Glutamatergic neuron (in vitro differentiated cells): Measurements from ENCODE around the gene CFL2. TPM values are rescaled to one million over a fixed set of nuclear protein-coding genes. Genes with fewer than 3 reads are reported as not detected.

Source experiments
- DNase-seq: peaks from one replicate; pipeline ENCODE4 v3.0.0; 2022
- H3K27ac Mint-ChIP-seq: one replicate; pipeline ENCODE4 v1.8.0; 2020; ENCODE audit warnings: mild to moderate bottlenecking, mixed read lengths, inconsistent platforms; ENCODE audit not compliant: unreplicated experiment
- H3K27me3 Mint-ChIP-seq: one replicate; pipeline ENCODE4 v1.8.0; 2020; ENCODE audit warnings: mild to moderate bottlenecking, moderate library complexity, mixed read lengths, inconsistent platforms; ENCODE audit not compliant: unreplicated experiment
- H3K36me3 Mint-ChIP-seq: one replicate; pipeline ENCODE4 v1.8.0; 2020; ENCODE audit warnings: mild to moderate bottlenecking, mixed read lengths, inconsistent platforms; ENCODE audit not compliant: unreplicated experiment
- H3K4me1 Mint-ChIP-seq: one replicate; pipeline ENCODE4 v1.8.0; 2020; ENCODE audit warnings: mild to moderate bottlenecking, low read depth, mixed read lengths, inconsistent platforms; ENCODE audit not compliant: unreplicated experiment
- H3K4me3 Mint-ChIP-seq: one replicate; pipeline ENCODE4 v1.8.0; 2020; ENCODE audit warnings: mild to moderate bottlenecking, mixed read lengths, inconsistent platforms; ENCODE audit not compliant: unreplicated experiment
- H3K9me3 Mint-ChIP-seq: one replicate; pipeline ENCODE4 v1.8.0; 2020; ENCODE audit warnings: mild to moderate bottlenecking, moderate library complexity, mixed read lengths, inconsistent platforms; ENCODE audit not compliant: unreplicated experiment
- total RNA-seq: library from RNA; stranded (reverse); fragmentation: NEBNext Ultra II Directional; extraction: Animal tissue kit (Norgen Biotek cat#: 25700); gene quantifications from one replicate; pipeline ENCODE4 v1.2.1, GENCODE V29; 2021; ENCODE audit not compliant: unreplicated experiment
- TF ChIP-seq, protein P1 (sequence below): fragments of 200-600 bp; sonication (generic); IDR thresholded peaks from one replicate; pipeline ENCODE4 v1.5.0; 2021; ENCODE audit not compliant: partially characterized antibody, unreplicated experiment

CFL2 gene
- total RNA-seq, 1 donor from 2014 or later, result 57.6 TPM

DNA sequence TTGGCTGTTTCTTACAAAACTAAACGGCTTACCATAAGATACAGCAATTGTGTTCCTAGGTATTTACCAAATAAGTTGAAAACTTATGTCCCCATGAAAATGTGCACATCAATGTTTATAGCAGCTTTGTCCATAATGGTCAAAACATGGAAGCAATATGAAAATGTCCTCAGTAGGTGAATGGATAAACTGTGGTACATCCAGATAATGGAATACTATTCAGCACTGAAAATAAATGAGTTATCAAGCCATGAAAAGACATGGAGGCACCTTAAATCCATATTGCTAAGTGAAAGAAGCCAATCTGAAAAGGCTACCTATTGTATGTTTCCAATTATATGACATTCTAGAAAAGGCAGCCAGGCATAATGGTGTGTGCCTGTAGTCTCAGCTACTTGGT is 40.7 kb downstream of the CFL2 start:
- Mint-ChIP-seq H3K4me1 (peaks cover 3% of the 10 kb centered on the region), H3K4me3 (no peak overlapping the region), H3K9me3 (no peaks in the 10 kb centered on the region), H3K36me3 (no peaks in the 10 kb centered on the region), H3K27me3 (no peaks in the 10 kb centered on the region), H3K27ac (no peak overlapping the region)
- TF ChIP-seq, protein P1, sequence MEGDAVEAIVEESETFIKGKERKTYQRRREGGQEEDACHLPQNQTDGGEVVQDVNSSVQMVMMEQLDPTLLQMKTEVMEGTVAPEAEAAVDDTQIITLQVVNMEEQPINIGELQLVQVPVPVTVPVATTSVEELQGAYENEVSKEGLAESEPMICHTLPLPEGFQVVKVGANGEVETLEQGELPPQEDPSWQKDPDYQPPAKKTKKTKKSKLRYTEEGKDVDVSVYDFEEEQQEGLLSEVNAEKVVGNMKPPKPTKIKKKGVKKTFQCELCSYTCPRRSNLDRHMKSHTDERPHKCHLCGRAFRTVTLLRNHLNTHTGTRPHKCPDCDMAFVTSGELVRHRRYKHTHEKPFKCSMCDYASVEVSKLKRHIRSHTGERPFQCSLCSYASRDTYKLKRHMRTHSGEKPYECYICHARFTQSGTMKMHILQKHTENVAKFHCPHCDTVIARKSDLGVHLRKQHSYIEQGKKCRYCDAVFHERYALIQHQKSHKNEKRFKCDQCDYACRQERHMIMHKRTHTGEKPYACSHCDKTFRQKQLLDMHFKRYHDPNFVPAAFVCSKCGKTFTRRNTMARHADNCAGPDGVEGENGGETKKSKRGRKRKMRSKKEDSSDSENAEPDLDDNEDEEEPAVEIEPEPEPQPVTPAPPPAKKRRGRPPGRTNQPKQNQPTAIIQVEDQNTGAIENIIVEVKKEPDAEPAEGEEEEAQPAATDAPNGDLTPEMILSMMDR, result no peak
- no peak for DNase-seq

DNA sequence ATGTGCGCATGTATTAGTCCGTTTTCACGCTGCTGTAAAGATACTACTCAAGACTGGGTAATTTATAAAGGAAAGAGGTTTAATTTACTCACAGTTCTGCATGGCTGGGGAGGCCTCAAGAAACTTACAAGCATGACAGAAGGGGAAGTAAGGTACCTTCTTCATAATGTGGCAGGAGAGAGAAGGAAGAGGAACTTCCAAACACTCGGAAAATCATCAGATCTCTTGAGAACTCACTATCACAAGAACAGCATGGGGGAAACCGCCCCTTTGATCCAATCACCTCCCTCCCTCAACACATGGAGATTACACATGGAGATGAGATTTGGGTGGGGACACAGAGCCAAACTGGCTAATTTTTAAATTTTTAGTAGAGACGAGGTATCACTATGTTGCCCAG is 42.7 kb downstream of the CFL2 start:
- no peak overlapping the region for H3K27ac Mint-ChIP-seq
- H3K36me3 Mint-ChIP-seq, result no peaks in the 10 kb centered on the region
- no peak overlapping the region for H3K4me3 Mint-ChIP-seq
- TF ChIP-seq, protein P1, result no peak
- no peaks in the 10 kb centered on the region for H3K4me1 Mint-ChIP-seq
- no peaks in the 10 kb centered on the region for H3K27me3 Mint-ChIP-seq
- DNase-seq, result no peak
- no peaks in the 10 kb centered on the region for H3K9me3 Mint-ChIP-seq

DNA sequence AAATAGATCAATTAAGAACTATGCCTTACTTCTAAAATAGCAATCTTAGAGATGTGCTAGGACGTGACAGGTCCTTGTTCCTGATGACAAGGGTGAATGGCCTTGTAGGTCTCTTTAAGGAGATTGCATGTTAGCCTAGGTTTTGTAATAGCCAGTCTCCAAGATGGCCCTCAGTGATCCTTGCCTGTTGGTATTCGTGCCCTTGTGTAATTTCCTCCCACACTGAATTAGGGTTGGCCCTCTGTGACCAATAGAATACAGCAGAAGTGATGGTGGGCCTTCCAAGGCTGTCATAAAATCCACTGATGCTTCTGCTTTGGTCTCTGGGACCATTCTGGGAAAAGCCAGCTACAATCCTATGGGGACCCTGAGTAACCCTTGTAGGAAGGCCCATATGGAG is 46.3 kb downstream of the CFL2 start:
- DNase-seq, result no peak
- no peaks in the 10 kb centered on the region for H3K4me1 Mint-ChIP-seq
- no peaks in the 10 kb centered on the region for H3K36me3 Mint-ChIP-seq
- TF ChIP-seq, protein P1, result no peak
- H3K27ac Mint-ChIP-seq, result no peak overlapping the region
- H3K27me3 Mint-ChIP-seq, result no peaks in the 10 kb centered on the region
- no peak overlapping the region for H3K4me3 Mint-ChIP-seq
- no peaks in the 10 kb centered on the region for H3K9me3 Mint-ChIP-seq

DNA sequence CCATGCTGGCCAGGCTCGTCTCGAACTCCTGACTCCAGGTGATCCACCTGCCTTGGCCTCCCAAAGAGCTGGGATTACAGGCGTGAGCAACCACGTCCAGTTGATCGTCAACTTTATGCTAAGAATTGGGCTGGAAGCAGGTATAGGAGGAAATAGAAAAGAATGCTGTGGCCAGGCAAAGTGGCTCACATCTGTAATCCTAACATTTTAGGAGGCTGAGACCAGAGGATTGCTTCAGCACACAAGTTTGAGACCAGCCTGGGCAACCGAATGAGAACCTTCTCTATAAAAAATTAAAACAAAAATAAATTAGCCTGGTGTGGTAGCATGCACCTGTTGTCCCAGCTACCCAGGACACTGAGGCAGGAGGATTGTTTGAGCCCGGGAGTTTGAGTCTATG is 47.4 kb downstream of the CFL2 start:
- no peaks in the 10 kb centered on the region for H3K36me3 Mint-ChIP-seq
- DNase-seq, result no peak
- no peaks in the 10 kb centered on the region for H3K27me3 Mint-ChIP-seq
- no peak overlapping the region for H3K4me3 Mint-ChIP-seq
- TF ChIP-seq, protein P1, result no peak
- H3K9me3 Mint-ChIP-seq, result no peaks in the 10 kb centered on the region
- H3K27ac Mint-ChIP-seq, result no peak overlapping the region
- H3K4me1 Mint-ChIP-seq, result no peaks in the 10 kb centered on the region

DNA sequence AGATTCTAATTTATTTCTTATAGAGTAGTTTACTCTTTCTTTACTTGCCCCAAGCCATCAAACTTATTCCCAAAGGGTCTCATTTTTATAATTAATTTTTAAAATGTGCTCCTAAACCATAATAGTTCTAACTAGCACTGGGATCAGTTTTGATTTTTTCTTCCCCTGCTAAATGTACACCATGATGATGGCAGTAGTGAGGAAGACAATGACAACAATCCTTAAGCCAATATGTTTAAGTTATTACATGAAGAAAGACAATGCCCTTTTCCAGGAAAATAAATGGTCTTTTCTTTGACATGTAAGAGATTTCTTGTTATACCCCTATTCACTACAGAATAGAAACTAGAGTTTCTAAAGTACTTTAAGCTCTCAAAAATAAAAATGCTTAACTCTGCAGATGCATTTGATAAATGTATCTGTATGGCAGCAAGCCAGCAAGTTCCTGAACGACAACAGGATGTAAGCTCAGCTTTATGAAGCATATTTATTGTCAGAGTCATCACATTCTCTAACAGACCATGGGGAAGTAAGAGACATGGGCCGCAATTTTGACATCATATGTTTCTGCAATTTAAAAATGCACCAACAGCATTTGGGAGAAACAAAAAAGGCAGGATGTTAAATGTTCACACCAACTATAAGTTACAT is 48.5 kb downstream of the CFL2 start:
- no peaks in the 10 kb centered on the region for H3K36me3 Mint-ChIP-seq
- no peak overlapping the region for H3K4me3 Mint-ChIP-seq
- no peaks in the 10 kb centered on the region for H3K4me1 Mint-ChIP-seq
- no peak overlapping the region for H3K27ac Mint-ChIP-seq
- DNase-seq, result no peak
- no peaks in the 10 kb centered on the region for H3K27me3 Mint-ChIP-seq
- TF ChIP-seq, protein P1, result no peak
- no peaks in the 10 kb centered on the region for H3K9me3 Mint-ChIP-seq
